Naive thymus-derived CD4-positive, alpha-beta T cell (primary cell): ENCODE results near the gene LIPG. TPM values are rescaled to one million over a fixed set of nuclear protein-coding genes. Genes with fewer than 3 reads are reported as not detected.
"Not testable (repeated sequence)": the region's sequence is repeated elsewhere in the genome, so short reads cannot be mapped to it uniquely, and the experiment has no call there.

Source experiments
- ATAC-seq: fragments of 150-1000 bp; cut with Tn5 transposase; 2 replicates; pipeline ENCODE4 v1.10.0; 2021; ENCODE audit warnings: mild to moderate bottlenecking, moderate library complexity
- CTCF ChIA-PET: fragments of 350-600 bp; sonication (Branson Sonifier 250); formaldehyde crosslinking; loops from one replicate; lab custom pipeline; 2021; ENCODE audit warnings: antibody characterized with exemption; lab: Charles Lee
- POLR2A ChIA-PET: fragments of 350-600 bp; sonication (Branson Sonifier 250); formaldehyde crosslinking; loops from one replicate; lab custom pipeline; 2021; ENCODE audit warnings: antibody characterized with exemption, inconsistent platforms; lab: Charles Lee
- DNase-seq, 9 donors: peaks; one replicate each; pipeline versions ENCODE4 v3.0.0 to v3.0.0-alpha.2; 2020 to 2022; ENCODE audit warnings: mixed read lengths in 1 of 9
- H3K27ac ChIP-seq: one replicate; pipeline ENCODE4 v1.7.0; 2013; ENCODE audit warnings: mild to moderate bottlenecking, low read depth, low read length, moderate library complexity
- H3K27me3 ChIP-seq, 2 donors: one replicate each; pipeline ENCODE4 v1.7.0; 2013; ENCODE audit warnings: low read length in 2 of 2, mild to moderate bottlenecking in 2 of 2, moderate library complexity in 2 of 2; ENCODE audit not compliant: control insufficient read depth in 2 of 2, insufficient read depth in 2 of 2
- H3K36me3 ChIP-seq, 3 experiments: 1 replicate in 2 of 3; 2 replicates in 1 of 3; pipeline ENCODE4 v1.7.0; 2013; ENCODE audit warnings: low read length in 3 of 3, mild to moderate bottlenecking in 3 of 3, moderate library complexity in 1 of 3; ENCODE audit not compliant: insufficient read depth in 3 of 3, control insufficient read depth in 2 of 3
- H3K4me1 ChIP-seq, 2 donors: one replicate each; pipeline ENCODE4 v1.7.0; 2013; ENCODE audit warnings: low read length in 2 of 2, mild to moderate bottlenecking in 2 of 2, moderate library complexity in 1 of 2; ENCODE audit not compliant: control insufficient read depth in 2 of 2, insufficient read depth in 2 of 2
- H3K4me3 ChIP-seq: 2 replicates; pipeline ENCODE4 v1.7.0; 2013; ENCODE audit warnings: mild to moderate bottlenecking, low read length
- H3K9me3 ChIP-seq, 3 experiments: 1 replicate in 2 of 3; 2 replicates in 1 of 3; pipeline ENCODE4 v1.7.0; 2013; ENCODE audit warnings: low read length in 3 of 3; ENCODE audit not compliant: control insufficient read depth in 2 of 3
- H3K27ac Mint-ChIP-seq, 9 donors: one replicate each; pipeline ENCODE4 v1.8.0; 2020 to 2022; ENCODE audit warnings: mixed read lengths in 9 of 9, mild to moderate bottlenecking in 8 of 9, moderate library complexity in 5 of 9, inconsistent platforms in 2 of 9
- H3K27me3 Mint-ChIP-seq, 5 donors: one replicate each; pipeline ENCODE4 v1.8.0; 2021 to 2022; ENCODE audit warnings: mixed read lengths in 5 of 5, mild to moderate bottlenecking in 1 of 5
- H3K36me3 Mint-ChIP-seq, 5 donors: one replicate each; pipeline ENCODE4 v1.8.0; 2020 to 2022; ENCODE audit warnings: mixed read lengths in 5 of 5, mild to moderate bottlenecking in 3 of 5, inconsistent platforms in 1 of 5
- H3K4me1 Mint-ChIP-seq, 7 donors: one replicate each; pipeline ENCODE4 v1.8.0; 2020 to 2022; ENCODE audit warnings: mixed read lengths in 7 of 7, mild to moderate bottlenecking in 3 of 7, inconsistent platforms in 1 of 7
- H3K4me3 Mint-ChIP-seq, 10 donors: one replicate each; pipeline ENCODE4 v1.8.0; 2020 to 2022; ENCODE audit warnings: mild to moderate bottlenecking in 10 of 10, mixed read lengths in 10 of 10, moderate library complexity in 6 of 10, inconsistent platforms in 2 of 10
- H3K9me3 Mint-ChIP-seq, 11 donors: one replicate each; pipeline ENCODE4 v1.8.0; 2020 to 2022; ENCODE audit warnings: mixed read lengths in 11 of 11, mild to moderate bottlenecking in 4 of 11, inconsistent platforms in 1 of 11, moderate library complexity in 1 of 11
- intact Hi-C, 2 donors: fragments of 100-400 bp; cut with micrococcal nuclease; formaldehyde crosslinking; loops; one replicate each; pipeline ENCODE4 v1.15.1; 2023
- polyA plus RNA-seq, 2 donors: library from polyadenylated mRNA; unstranded; fragments of 300-500 nt; fragmentation: Illumina TruSeq; gene quantifications; one replicate each; pipeline ENCODE4 v1.2.3, GENCODE V29; 2021
- total RNA-seq, 6 experiments: library from RNA in 5 of 6; stranded (reverse) in 5 of 6; gene quantifications; 1 replicate in 5 of 6; 2 replicates in 1 of 6; pipeline ENCODE4 v1.2.3 and lab custom pipeline; 2021 to 2026

The LIPG gene
- total RNA-seq, result not detected
- not detected for polyA plus RNA-seq
- not detected for total RNA-seq (lab: John Stamatoyannopoulos, UW)

GRCh38 chr18:49561289-49562193, at the start of gene LIPG:
Gene LIPG (plus strand): TSS chr18:49562057. CDS start chr18:49562309, 252 bp downstream.
- intact Hi-C loops, result no loop called here
- Mint-ChIP-seq H3K36me3 (peaks cover 0 to 6% (median 0%) of the 10 kb centered on the region in 5 donors), H3K27ac (peak within 1 kb of the TSS in 1 of 9 donors; percentile 57), H3K4me1 (peaks cover 16 to 32% (median 30%) of the 10 kb centered on the region in 7 donors), H3K9me3 (no peaks in the 10 kb centered on the region), H3K27me3 (peaks cover 65 to 84% (median 73%) of the 10 kb centered on the region in 5 donors), H3K4me3 (peak within 1 kb of the TSS; percentile 69 to 87 (median 80))
- peaks cover 7 to 15% of the 10 kb centered on the region in 2 donors for H3K4me1 ChIP-seq
- ChIA-PET CTCF (interaction anchor here (1.7 kb wide), 1 partner anchor 300 kb away, joined by 7 read pairs; no protein-coding TSS in a partner anchor), POLR2A (no interaction called here)
- H3K27ac ChIP-seq, result no peak within 1 kb of the TSS
- no peaks in the 10 kb centered on the region for H3K36me3 ChIP-seq
- no peaks in the 10 kb centered on the region for H3K9me3 ChIP-seq
- peak within 1 kb of the TSS; percentile 52 for H3K4me3 ChIP-seq
- H3K27me3 ChIP-seq, result peaks cover 14 to 16% of the 10 kb centered on the region in 2 donors
- DNase-seq (peak in 6 of 9 donors; percentile 5 to 51 (median 14)), ATAC-seq (peak; percentile 67)

GRCh38 chr18:49512876-49513275, 49.0 kb upstream of the LIPG start:
- peaks cover 2 to 10% (median 7%) of the 10 kb centered on the region in 5 donors for H3K27me3 Mint-ChIP-seq
- H3K27ac Mint-ChIP-seq, H3K9me3 ChIP-seq, H3K4me1 ChIP-seq, H3K36me3 Mint-ChIP-seq, H3K4me3 ChIP-seq, H3K4me3 Mint-ChIP-seq, DNase-seq, H3K27me3 ChIP-seq, H3K36me3 ChIP-seq, POLR2A ChIA-PET, H3K4me1 Mint-ChIP-seq, H3K27ac ChIP-seq, H3K9me3 Mint-ChIP-seq, ATAC-seq: not testable (repeated sequence)
- CTCF ChIA-PET, result interaction anchor here (0.6 to 4.0 kb wide), 3 partner anchors 347 to 1547 kb away, joined by 3 to 52 read pairs (median 4); no protein-coding TSS in a partner anchor
- intact Hi-C loops, result loop anchor here in 1 of 2 donors (10.0 kb wide), 2 partner anchors 682 to 842 kb away; partner anchors contain the start of gene MYO5B

GRCh38 chr18:49514577-49514976, 47.3 kb upstream of the LIPG start:
- Mint-ChIP-seq H3K27me3 (peaks cover 0 to 4% (median 0%) of the 10 kb centered on the region in 5 donors), H3K9me3 (no peaks in the 10 kb centered on the region), H3K4me3 (no peak overlapping the region), H3K36me3 (no peaks in the 10 kb centered on the region), H3K27ac (no peak overlapping the region), H3K4me1 (no peaks in the 10 kb centered on the region)
- no peak overlapping the region for H3K4me3 ChIP-seq
- no peaks in the 10 kb centered on the region for H3K4me1 ChIP-seq
- intact Hi-C loops, result loop anchor here in 1 of 2 donors (10.0 kb wide), 2 partner anchors 680 to 840 kb away; partner anchors contain the start of gene MYO5B
- H3K27ac ChIP-seq, result no peak overlapping the region
- ChIA-PET POLR2A (no interaction called here), CTCF (no interaction called here)
- DNase-seq (no peak), ATAC-seq (no peak)
- H3K27me3 ChIP-seq, result no peaks in the 10 kb centered on the region
- H3K36me3 ChIP-seq, result no peaks in the 10 kb centered on the region
- H3K9me3 ChIP-seq, result no peaks in the 10 kb centered on the region

GRCh38 chr18:49515003-49515402, 46.9 kb upstream of the LIPG start:
- CTCF ChIA-PET, result interaction anchor here (1.2 kb wide), 1 partner anchor 12 kb away, joined by 3 read pairs; no protein-coding TSS in a partner anchor
- H3K9me3 Mint-ChIP-seq, POLR2A ChIA-PET, DNase-seq, H3K27me3 Mint-ChIP-seq, H3K27me3 ChIP-seq, H3K36me3 ChIP-seq, H3K27ac Mint-ChIP-seq, H3K4me3 ChIP-seq, H3K4me3 Mint-ChIP-seq, H3K9me3 ChIP-seq, H3K36me3 Mint-ChIP-seq, ATAC-seq, H3K4me1 ChIP-seq, H3K4me1 Mint-ChIP-seq, H3K27ac ChIP-seq: not testable (repeated sequence)
- intact Hi-C loops, result loop anchor here in 1 of 2 donors (10.0 kb wide), 2 partner anchors 680 to 840 kb away; partner anchors contain the start of gene MYO5B

- Mint-ChIP-seq H3K4me1 (no peaks in the 10 kb centered on the region), H3K27me3 (peaks cover 0 to 4% (median 0%) of the 10 kb centered on the region in 5 donors), H3K4me3 (no peak overlapping the region), H3K27ac (no peak overlapping the region), H3K36me3 (no peaks in the 10 kb centered on the region), H3K9me3 (no peaks in the 10 kb centered on the region)
- intact Hi-C loops, result loop anchor here in 1 of 2 donors (10.0 kb wide), 2 partner anchors 679 to 839 kb away; partner anchors contain the start of gene MYO5B
- H3K27me3 ChIP-seq, result no peaks in the 10 kb centered on the region
- CTCF ChIA-PET, result interaction anchor here (1.2 kb wide), 1 partner anchor 12 kb away, joined by 3 read pairs; no protein-coding TSS in a partner anchor
- DNase-seq (no peak), ATAC-seq (no peak)
- POLR2A ChIA-PET, result no interaction called here
- H3K27ac ChIP-seq, result no peak overlapping the region
- H3K4me3 ChIP-seq, result no peak overlapping the region
- no peaks in the 10 kb centered on the region for H3K4me1 ChIP-seq
- H3K36me3 ChIP-seq, result no peaks in the 10 kb centered on the region
- no peaks in the 10 kb centered on the region for H3K9me3 ChIP-seq
Measured at GRCh38 chr18:49515516-49515915, 46.3 kb upstream of the LIPG start.

- Mint-ChIP-seq H3K27me3 (peaks cover 0 to 7% (median 0%) of the 10 kb centered on the region in 5 donors), H3K4me1 (no peaks in the 10 kb centered on the region), H3K9me3 (no peaks in the 10 kb centered on the region), H3K4me3 (no peak overlapping the region), H3K27ac (no peak overlapping the region), H3K36me3 (no peaks in the 10 kb centered on the region)
- CTCF ChIA-PET, result interaction anchor here (0.8 kb wide), 1 partner anchor 105 kb away, joined by 3 read pairs; no protein-coding TSS in a partner anchor
- Histone ChIP-seq H3K4me1 (no peaks in the 10 kb centered on the region), H3K27ac (no peak overlapping the region), H3K27me3 (no peaks in the 10 kb centered on the region), H3K4me3 (no peak overlapping the region), H3K36me3 (no peaks in the 10 kb centered on the region), H3K9me3 (no peaks in the 10 kb centered on the region)
- POLR2A ChIA-PET, result no interaction called here
- no peak for ATAC-seq
- intact Hi-C loops, result loop anchor here in 1 of 2 donors (10.0 kb wide), 2 partner anchors 677 to 837 kb away; partner anchors contain the start of gene MYO5B
- no peak for DNase-seq
Measured at GRCh38 chr18:49517483-49517882, 44.4 kb upstream of the LIPG start.
